ENCODE results near the gene PSTPIP2.

The PSTPIP2 gene

DNA sequence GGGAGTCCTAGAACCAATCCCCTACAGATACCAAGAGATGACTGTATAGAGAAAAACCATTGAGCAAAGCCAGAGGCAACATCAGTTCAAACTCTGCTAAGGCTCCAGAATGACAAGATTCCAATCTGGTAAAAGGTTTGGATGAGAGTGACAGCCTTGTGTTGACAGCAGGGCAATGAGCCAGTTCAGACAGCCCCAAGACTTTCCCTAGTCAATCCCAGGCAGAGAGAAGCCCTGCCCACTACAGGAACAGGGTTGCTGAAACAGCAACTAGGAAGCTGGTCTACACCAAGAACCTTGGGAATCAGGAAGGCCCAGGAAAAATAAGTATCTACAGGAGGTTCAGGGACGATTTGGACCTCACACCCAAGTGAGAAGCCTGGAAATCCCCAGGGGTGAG, 3.3 kb downstream of the PSTPIP2 start:
- no peak overlapping the region for H3K4me3 ChIP-seq (replicated peaks; ENCODE audit: insufficient read depth, low read length)
- DNase-seq (ENCODE audit: low read depth in 1 of 2, low spot score in 1 of 2), result no peak
- TF ChIP-seq GABPA (IDR thresholded peaks at IDR 0.05; ENCODE audit: low read depth), result no peak
- TF ChIP-seq, protein P1, sequence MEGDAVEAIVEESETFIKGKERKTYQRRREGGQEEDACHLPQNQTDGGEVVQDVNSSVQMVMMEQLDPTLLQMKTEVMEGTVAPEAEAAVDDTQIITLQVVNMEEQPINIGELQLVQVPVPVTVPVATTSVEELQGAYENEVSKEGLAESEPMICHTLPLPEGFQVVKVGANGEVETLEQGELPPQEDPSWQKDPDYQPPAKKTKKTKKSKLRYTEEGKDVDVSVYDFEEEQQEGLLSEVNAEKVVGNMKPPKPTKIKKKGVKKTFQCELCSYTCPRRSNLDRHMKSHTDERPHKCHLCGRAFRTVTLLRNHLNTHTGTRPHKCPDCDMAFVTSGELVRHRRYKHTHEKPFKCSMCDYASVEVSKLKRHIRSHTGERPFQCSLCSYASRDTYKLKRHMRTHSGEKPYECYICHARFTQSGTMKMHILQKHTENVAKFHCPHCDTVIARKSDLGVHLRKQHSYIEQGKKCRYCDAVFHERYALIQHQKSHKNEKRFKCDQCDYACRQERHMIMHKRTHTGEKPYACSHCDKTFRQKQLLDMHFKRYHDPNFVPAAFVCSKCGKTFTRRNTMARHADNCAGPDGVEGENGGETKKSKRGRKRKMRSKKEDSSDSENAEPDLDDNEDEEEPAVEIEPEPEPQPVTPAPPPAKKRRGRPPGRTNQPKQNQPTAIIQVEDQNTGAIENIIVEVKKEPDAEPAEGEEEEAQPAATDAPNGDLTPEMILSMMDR (IDR thresholded peaks at IDR 0.05; ENCODE audit: insufficient read depth, low read length), result no peak
- TF ChIP-seq, protein P2, sequence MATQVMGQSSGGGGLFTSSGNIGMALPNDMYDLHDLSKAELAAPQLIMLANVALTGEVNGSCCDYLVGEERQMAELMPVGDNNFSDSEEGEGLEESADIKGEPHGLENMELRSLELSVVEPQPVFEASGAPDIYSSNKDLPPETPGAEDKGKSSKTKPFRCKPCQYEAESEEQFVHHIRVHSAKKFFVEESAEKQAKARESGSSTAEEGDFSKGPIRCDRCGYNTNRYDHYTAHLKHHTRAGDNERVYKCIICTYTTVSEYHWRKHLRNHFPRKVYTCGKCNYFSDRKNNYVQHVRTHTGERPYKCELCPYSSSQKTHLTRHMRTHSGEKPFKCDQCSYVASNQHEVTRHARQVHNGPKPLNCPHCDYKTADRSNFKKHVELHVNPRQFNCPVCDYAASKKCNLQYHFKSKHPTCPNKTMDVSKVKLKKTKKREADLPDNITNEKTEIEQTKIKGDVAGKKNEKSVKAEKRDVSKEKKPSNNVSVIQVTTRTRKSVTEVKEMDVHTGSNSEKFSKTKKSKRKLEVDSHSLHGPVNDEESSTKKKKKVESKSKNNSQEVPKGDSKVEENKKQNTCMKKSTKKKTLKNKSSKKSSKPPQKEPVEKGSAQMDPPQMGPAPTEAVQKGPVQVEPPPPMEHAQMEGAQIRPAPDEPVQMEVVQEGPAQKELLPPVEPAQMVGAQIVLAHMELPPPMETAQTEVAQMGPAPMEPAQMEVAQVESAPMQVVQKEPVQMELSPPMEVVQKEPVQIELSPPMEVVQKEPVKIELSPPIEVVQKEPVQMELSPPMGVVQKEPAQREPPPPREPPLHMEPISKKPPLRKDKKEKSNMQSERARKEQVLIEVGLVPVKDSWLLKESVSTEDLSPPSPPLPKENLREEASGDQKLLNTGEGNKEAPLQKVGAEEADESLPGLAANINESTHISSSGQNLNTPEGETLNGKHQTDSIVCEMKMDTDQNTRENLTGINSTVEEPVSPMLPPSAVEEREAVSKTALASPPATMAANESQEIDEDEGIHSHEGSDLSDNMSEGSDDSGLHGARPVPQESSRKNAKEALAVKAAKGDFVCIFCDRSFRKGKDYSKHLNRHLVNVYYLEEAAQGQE (IDR thresholded peaks at IDR 0.05; ENCODE audit: insufficient replicate concordance, low read depth), result no peak
- TF ChIP-seq POLR2AphosphoS5 (IDR thresholded peaks at IDR 0.05; ENCODE audit: low read depth), result no peak
- no peak for TF ChIP-seq SPI1 (IDR thresholded peaks at IDR 0.05; ENCODE audit: borderline replicate concordance, low read depth)
- H3K27me3 ChIP-seq (ENCODE audit: insufficient read depth, poor library complexity, severe bottlenecking), result no peaks in the 10 kb centered on the region
- no peak overlapping the region for H3K27ac ChIP-seq (replicated peaks)

DNA sequence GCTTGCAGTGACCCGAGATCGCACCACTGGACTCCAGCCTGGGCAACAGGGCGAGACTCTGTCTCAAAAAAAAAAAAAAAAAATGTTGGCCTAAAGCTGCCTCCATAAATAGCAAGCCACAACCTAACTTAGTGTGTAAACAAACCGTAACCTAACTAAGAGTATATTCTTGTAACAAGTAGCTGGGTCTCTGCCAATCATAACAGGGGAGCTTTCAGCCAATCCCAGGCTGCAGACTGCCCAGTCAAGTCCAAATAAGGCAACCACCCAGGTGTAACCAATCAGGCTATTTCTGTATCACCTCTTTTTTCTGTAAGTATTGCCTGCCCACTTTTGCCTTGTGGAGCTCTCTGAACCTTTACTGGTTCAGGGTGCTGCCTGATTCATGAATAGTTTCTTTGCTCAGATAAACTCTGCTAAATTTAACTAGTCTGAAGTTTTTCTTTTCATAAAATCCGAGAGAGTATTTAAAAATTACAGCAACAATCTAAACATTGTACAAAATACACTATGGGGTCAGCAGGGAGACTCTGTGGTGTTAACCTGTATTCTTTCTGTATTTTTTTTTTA, 4.5 kb downstream of the PSTPIP2 start:
- TF ChIP-seq POLR2AphosphoS5 (IDR thresholded peaks at IDR 0.05; ENCODE audit: low read depth) (no peak), GABPA (IDR thresholded peaks at IDR 0.05; ENCODE audit: low read depth) (no peak)
- TF ChIP-seq, protein P2 (IDR thresholded peaks at IDR 0.05; ENCODE audit: insufficient replicate concordance, low read depth), result no peak
- no peak for DNase-seq (ENCODE audit: low read depth in 1 of 2, low spot score in 1 of 2)
- Histone ChIP-seq H3K4me3 (replicated peaks; ENCODE audit: insufficient read depth, low read length) (no peak overlapping the region), H3K27me3 (ENCODE audit: insufficient read depth, poor library complexity, severe bottlenecking) (no peaks in the 10 kb centered on the region), H3K27ac (replicated peaks) (no peak overlapping the region)

DNA sequence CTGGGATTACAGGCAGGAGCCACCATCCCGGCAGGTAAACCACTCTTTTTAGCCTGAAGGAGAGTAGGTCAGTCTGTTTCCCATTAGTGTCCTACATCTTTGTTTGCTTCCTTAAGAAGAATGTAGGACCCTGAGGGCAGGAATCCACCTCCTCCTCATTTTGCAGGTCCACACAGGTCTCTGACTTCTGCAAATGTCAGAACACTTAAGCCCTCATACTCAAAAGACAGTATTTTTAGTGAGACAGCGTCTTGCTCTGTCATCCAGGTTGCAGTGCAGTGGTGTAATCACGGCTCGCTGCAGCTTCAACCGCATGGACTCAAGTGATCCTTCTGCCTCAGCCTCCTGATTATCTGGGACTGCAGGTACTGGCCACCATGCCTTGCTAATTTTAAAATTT, 9.3 kb downstream of the PSTPIP2 start:
- no peak for DNase-seq (ENCODE audit: low read depth in 1 of 2, low spot score in 1 of 2)
- H3K4me3 ChIP-seq (replicated peaks; ENCODE audit: insufficient read depth, low read length), result no peak overlapping the region
- TF ChIP-seq, protein P1 (IDR thresholded peaks at IDR 0.05; ENCODE audit: insufficient read depth, low read length), result no peak
- TF ChIP-seq, protein P2 (IDR thresholded peaks at IDR 0.05; ENCODE audit: insufficient replicate concordance, low read depth), result no peak
- TF ChIP-seq GABPA (IDR thresholded peaks at IDR 0.05; ENCODE audit: low read depth) (no peak), SPI1 (IDR thresholded peaks at IDR 0.05; ENCODE audit: borderline replicate concordance, low read depth) (no peak), POLR2AphosphoS5 (IDR thresholded peaks at IDR 0.05; ENCODE audit: low read depth) (no peak)
- no peaks in the 10 kb centered on the region for H3K27me3 ChIP-seq (ENCODE audit: insufficient read depth, poor library complexity, severe bottlenecking)
- no peak overlapping the region for H3K27ac ChIP-seq (replicated peaks)

Measured in HL-60 (cell line).